Ovary (tissue), 3 donors: Measurements from ENCODE around the gene ZNF777.

Experiments
- POLR2A ChIP-seq: fragments of 450-650 bp; IDR thresholded peaks from one replicate; pipeline ENCODE4 v1.6.1; 2017; ENCODE audit warnings: antibody characterized with exemption, mild to moderate bottlenecking, moderate library complexity
- TF ChIP-seq, protein P1 (sequence below), 3 donors: fragments of 450-650 bp in 2 of 3; fragments of 200-600 bp in 1 of 3; IDR thresholded peaks; one replicate each; pipeline versions ENCODE4 v1.5.1 to v1.8.0; 2016 to 2022; ENCODE audit warnings: antibody characterized with exemption in 3 of 3, mild to moderate bottlenecking in 1 of 3
- donor health status: DM: no; HTN: no; CAD: no.

DNA sequence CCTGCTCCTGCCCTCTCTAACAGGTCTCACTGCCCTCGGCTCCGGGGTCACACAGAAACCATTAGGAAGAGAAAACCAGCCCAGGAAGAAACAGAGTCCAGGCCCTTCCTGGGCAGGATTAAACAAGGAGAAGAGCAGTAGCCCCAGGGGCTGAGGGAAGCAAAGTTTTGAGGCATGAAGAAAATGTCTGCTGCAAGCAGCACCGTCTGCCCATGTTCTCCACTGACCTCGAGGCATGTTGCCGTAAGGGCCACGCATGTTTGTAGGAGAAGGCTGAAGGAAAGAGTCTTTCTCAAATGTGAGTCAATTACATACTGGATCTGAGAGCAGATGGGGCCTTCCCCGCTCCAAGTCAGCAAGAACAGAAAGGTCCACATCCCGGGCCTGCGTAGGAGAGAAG, 32.5 kb upstream of the ZNF777 start:
- TF ChIP-seq, protein P1, sequence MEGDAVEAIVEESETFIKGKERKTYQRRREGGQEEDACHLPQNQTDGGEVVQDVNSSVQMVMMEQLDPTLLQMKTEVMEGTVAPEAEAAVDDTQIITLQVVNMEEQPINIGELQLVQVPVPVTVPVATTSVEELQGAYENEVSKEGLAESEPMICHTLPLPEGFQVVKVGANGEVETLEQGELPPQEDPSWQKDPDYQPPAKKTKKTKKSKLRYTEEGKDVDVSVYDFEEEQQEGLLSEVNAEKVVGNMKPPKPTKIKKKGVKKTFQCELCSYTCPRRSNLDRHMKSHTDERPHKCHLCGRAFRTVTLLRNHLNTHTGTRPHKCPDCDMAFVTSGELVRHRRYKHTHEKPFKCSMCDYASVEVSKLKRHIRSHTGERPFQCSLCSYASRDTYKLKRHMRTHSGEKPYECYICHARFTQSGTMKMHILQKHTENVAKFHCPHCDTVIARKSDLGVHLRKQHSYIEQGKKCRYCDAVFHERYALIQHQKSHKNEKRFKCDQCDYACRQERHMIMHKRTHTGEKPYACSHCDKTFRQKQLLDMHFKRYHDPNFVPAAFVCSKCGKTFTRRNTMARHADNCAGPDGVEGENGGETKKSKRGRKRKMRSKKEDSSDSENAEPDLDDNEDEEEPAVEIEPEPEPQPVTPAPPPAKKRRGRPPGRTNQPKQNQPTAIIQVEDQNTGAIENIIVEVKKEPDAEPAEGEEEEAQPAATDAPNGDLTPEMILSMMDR (IDR thresholded peaks at IDR 0.05), result no peak
- no peak for TF ChIP-seq POLR2A
